CD4-positive, alpha-beta T cell treated with Interleukin-15 for 4 hours (primary cell): ENCODE measurements around the gene SLC10A3.
A peak's percentile ranks its signal among the peaks of the same experiment; 100 is the strongest.

Source experiments
- DNase-seq: peaks from one replicate; pipeline ENCODE4 v3.0.0-alpha.2; 2020; ENCODE audit warnings: low spot score

SLC10A3 gene

GRCh38 chrX:154483325-154483724, 7.1 kb downstream of the SLC10A3 start:
- DNase-seq, result no peak

GRCh38 chrX:154482786-154483185, 7.6 kb downstream of the SLC10A3 start:
- no peak for DNase-seq

GRCh38 chrX:154481911-154482601, 8.4 kb downstream of the SLC10A3 start:
- DNase-seq, result no peak

GRCh38 chrX:154481195-154481594, 9.2 kb downstream of the SLC10A3 start:
- DNase-seq, result no peak

GRCh38 chrX:154478728-154479622, 11.5 kb downstream of the SLC10A3 start, which contains the start of gene LAGE3:
TSS of gene LAGE3 (minus strand) at chrX:154479281. CDS start at chrX:154478915, 366 bp downstream.
- DNase-seq, result peak; percentile 94

GRCh38 chrX:154477891-154478477, 12.4 kb downstream of the SLC10A3 start:
- DNase-seq, result no peak

- DNase-seq, result no peak
These were observed 13.6 kb downstream of the SLC10A3 start for GRCh38 chrX:154476821-154477220.

- DNase-seq, result no peak
These were observed 16.7 kb downstream of the SLC10A3 start for GRCh38 chrX:154473683-154474082.

- DNase-seq, result no peak
These were observed 17.5 kb downstream of the SLC10A3 start for GRCh38 chrX:154472685-154473632.

- no peak for DNase-seq
These were observed 18.4 kb downstream of the SLC10A3 start for GRCh38 chrX:154471839-154472684.

GRCh38 chrX:154470914-154471568, 19.4 kb downstream of the SLC10A3 start:
- no peak for DNase-seq

- no peak for DNase-seq
These were observed 20.0 kb downstream of the SLC10A3 start for GRCh38 chrX:154470434-154470833.

GRCh38 chrX:154469880-154470279, 20.5 kb downstream of the SLC10A3 start:
- DNase-seq, result no peak

- no peak for DNase-seq
These were observed 21.3 kb downstream of the SLC10A3 start for GRCh38 chrX:154469114-154469513.

- DNase-seq, result no peak
These were observed 22.2 kb downstream of the SLC10A3 start for GRCh38 chrX:154468217-154468616.

GRCh38 chrX:154467556-154467955, 22.9 kb downstream of the SLC10A3 start:
- no peak for DNase-seq

GRCh38 chrX:154466907-154467306, 23.5 kb downstream of the SLC10A3 start:
- DNase-seq, result no peak

- DNase-seq, result no peak
These were observed 24.4 kb downstream of the SLC10A3 start for GRCh38 chrX:154466036-154466435.

- DNase-seq, result no peak
These were observed 24.8 kb downstream of the SLC10A3 start for GRCh38 chrX:154465601-154466000.

GRCh38 chrX:154464806-154465365, 25.5 kb downstream of the SLC10A3 start:
- DNase-seq, result no peak
